Stimulated activated CD8-positive, alpha-beta memory T cell treated with anti-CD3 and anti-CD28 coated beads, Interleukin-12 subunit alpha, Interleukin-12 subunit beta, amount 100 ng/mL, for 1 hour (primary cell): ENCODE results near the gene PYY.
"Not testable (repeated sequence)": the region's sequence is repeated elsewhere in the genome, so short reads cannot be mapped to it uniquely, and the experiment has no call there.

ENCODE experiments used
- DNase-seq: peaks from one replicate; pipeline ENCODE4 v3.0.0-alpha.2; 2020; ENCODE audit warnings: low read depth

Gene PYY

GRCh38 chr17:43953746-43954145 is at the start of gene PYY:
Gene PYY, minus strand, starts transcription at chr17:43953940. Its CDS starts 457 bp downstream, at chr17:43953483.
- DNase-seq = no peak

GRCh38 chr17:44002141-44002848 is 48.6 kb upstream of the PYY start:
- DNase-seq = no peak

- no peak for DNase-seq
Observed at GRCh38 chr17:44001461-44001920, 47.8 kb upstream of the PYY start.

- no peak for DNase-seq
Observed at GRCh38 chr17:44000871-44001460, 47.2 kb upstream of the PYY start.

- no peak for DNase-seq
Observed at GRCh38 chr17:44000141-44000860, 46.6 kb upstream of the PYY start.

GRCh38 chr17:43999024-43999423 is 45.3 kb upstream of the PYY start:
- DNase-seq = no peak

DNA sequence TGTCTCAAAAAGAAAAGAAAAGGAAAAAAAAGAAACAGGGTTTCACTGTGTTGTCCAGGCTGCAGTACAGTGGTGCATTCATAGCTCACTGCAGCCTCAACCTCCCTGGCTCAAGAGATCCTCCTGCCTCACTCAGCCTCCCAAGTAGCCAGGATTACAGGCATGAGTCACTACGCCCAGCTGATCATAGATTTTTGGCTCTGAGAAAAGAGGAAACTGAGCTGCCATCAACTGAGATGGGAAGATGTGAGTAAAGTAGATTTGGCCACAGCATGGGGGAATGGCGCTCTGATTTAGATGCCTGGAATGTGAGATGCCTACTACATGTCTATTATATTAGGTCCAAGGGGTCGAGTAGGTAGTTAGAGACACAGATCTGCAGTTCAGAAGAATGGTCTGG is 44.8 kb upstream of the PYY start:
- no peak for DNase-seq

DNA sequence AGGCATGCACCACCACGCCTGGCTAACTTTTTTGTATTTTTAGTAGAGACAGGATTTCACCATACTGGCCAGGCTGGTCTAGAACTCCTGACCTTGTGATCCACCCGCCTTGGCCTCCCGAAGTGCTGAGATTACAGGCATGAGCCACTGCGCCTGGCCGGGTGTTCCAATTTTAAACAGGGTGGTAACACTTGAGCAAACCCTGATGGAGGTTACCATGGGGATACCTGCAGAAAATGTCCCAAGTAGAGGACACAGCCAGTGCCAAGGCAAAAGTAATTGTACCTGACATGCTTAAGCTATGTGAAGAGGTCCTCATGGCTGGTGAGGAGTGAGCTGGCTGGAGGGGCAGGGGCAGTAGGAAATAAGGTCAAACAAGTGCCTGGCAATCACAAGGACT is 43.4 kb upstream of the PYY start:
- not testable (repeated sequence) for DNase-seq

GRCh38 chr17:43995150-43995471 is 41.4 kb upstream of the PYY start:
- DNase-seq = no peak

GRCh38 chr17:43994272-43995149 is 40.8 kb upstream of the PYY start:
- peak; percentile 55 for DNase-seq

DNA sequence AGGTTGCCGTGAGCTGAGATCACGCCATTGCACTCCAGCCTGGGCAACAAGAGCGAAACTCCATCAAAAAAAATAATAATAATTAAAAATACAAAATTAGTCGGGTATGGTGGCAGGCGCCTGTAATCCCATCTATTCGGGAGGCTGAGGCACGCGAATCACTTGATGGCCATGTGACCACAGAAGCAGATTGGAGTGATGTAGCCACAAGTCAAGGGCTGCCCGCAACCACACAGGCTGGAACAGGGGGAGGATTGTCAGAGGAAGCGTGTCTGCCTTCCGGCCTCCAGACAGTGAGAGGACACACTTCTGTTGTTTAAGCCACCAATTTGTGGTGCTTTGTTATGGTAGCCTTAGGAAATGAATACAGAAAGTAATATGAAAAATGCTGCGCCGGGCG is 38.9 kb upstream of the PYY start:
- no peak for DNase-seq

DNA sequence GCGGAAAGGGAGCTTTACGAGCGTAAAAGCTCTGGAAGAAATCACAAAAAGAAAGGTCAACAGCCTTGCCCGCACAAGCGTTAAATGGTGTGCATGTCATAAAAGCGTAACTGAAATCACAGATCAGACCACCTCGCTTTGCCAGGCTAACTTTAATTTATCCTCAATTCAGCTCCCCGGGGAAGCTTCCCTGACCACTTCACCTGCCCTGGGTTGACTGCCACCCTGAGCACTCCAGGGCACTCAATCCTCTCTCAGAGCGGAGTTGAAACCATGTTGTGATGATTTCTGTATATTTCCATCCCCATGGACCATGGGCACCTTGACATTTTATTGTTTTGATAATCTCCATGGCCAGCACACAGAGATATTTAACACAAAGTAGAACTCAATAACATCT is 34.6 kb upstream of the PYY start:
- DNase-seq = no peak

DNA sequence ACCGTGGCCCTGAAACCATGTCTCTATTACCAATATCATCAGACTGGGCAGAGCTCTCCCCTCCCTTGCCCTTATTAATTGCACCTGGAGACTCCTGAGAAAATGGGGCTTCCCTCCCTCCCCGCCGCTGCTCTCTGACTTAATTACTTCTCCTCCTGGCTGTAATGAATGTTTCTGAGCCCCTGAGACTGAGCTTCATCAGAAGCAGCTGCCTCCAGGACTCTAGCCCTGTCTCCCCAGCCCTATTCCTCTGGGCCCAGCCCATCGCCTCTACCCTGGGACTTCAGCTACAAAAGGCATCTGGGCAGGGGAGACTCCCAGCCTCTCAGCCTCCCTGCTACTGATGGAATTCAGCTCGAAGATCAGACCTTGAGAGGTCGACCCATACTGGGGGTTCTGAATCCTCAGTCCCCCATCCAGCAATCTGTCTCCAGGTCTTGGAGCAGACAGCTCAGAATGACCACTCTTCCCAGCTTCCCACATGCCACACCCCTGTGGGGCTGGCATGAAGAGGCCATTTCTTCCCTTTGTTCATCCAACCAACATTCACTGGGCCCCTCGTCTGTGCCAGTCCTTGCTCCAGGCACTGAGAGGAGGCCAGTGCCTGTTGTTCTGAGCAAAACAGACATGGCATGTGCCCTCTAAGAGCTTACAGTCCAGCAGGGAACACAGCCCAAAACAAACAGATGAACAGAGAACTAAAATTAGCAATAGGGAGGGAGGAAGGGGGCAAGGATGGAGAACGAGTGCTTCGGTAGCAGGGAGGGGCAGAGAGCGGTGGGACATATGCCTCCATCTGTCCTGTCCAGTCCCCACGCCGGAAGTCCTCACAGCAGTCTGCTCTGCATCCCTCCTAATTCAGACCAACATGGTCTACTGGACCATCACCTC is 33.6 kb upstream of the PYY start:
- DNase-seq = no peak

DNA sequence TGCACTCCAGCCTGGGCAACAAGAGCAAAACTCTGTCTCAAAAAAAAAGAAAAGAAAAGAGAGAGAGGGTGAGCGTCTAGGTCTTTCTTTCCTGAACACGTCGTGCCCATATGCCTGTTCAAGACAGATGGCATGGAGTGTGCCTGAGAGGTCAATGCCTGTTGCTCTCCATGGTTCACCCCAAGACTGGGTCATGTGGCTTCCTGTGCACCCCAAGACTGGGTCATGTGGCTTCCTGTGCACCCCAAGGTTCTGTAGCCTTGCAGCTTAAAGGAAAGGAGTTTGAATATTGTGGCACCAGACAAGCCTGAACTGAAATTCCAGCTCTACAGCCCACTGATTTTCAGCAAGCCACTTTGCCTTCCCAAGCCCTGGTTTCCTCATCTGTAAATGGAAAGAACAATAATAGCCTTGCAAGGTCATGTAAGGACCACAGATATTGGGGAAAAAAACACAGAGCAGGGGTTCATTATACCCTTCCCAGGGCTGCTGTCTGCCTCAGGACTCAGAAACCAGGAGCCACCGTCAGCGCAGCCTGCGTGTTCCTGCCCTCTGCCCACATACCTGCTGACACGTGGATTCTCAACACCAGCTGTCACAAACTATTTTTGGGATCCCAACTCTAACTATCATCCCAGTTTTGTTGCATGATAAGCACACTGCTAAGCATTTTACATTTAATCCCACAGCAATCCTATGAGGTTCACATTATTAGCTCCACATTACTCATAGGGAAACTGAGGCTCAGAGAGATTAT is 32.7 kb upstream of the PYY start:
- no peak for DNase-seq

- DNase-seq = no peak
Observed at GRCh38 chr17:43984521-43984920, 30.8 kb upstream of the PYY start.

- DNase-seq = no peak
Observed at GRCh38 chr17:43983515-43984411, 30.0 kb upstream of the PYY start.

- DNase-seq = no peak
Observed at GRCh38 chr17:43983196-43983514, 29.4 kb upstream of the PYY start.

DNA sequence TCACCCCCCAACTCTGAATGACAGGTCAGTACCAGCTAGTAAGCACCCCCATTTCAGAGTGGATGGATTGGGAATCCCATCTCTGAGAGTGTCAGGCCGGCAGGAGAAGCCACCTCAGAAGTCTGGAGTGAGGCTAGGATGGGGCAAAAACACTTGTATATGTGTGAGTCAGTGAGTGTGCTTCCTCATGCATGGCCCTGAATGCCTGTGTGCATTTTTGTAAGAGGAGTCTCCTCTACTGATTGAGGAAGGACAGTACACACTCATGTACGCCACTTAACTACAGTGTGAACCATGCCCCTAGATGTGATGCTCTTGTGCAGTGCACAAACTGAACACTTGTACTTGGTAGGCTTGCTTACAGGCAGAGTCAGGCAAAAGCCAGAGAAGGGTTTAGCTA is 28.4 kb upstream of the PYY start:
- no peak for DNase-seq

- no peak for DNase-seq
Observed at GRCh38 chr17:43979671-43980070, 25.9 kb upstream of the PYY start.

- no peak for DNase-seq
Observed at GRCh38 chr17:43979011-43979410, 25.3 kb upstream of the PYY start.
